HepG2 (cell line): ENCODE measurements around the gene TPST1. TPM values are rescaled to one million over a fixed set of nuclear protein-coding genes. Genes with fewer than 3 reads are reported as not detected.

Experiments
- ATAC-seq: fragments of 200-7000 bp; cut with Tn5 transposase; 3 replicates; pipeline ENCODE4 v1.9.1; 2020; ENCODE audit warnings: mild to moderate bottlenecking, moderate library complexity
- BruUV-seq: library from RNA; stranded (reverse); fragments of 400-500 nt; replicated peaks from 2 replicates; lab custom pipeline; 2021; lab: Mats Ljungman, UMichigan
- CTCF ChIA-PET: fragments of 300-600 bp; formaldehyde crosslinking; extraction: SDS; loops from one replicate; lab custom pipeline; 2021; ENCODE audit warnings: low total read pairs, inconsistent platforms, low intra/inter-chr PET ratio; lab: Yijun Ruan, JAX
- POLR2A ChIA-PET: fragments of 350-600 bp; sonication (Branson Sonifier 250); formaldehyde crosslinking; loops from one replicate; lab custom pipeline; 2020; ENCODE audit warnings: antibody characterized with exemption, inconsistent platforms; lab: Yijun Ruan, JAX
- DNase-seq: peaks from one replicate; pipeline ENCODE4 v3.0.0-alpha.2; 2015; ENCODE audit warnings: low spot score
- FAIRE-seq: peaks from 3 replicates; lab custom pipeline; 2011; peaks lifted over from hg19 to GRCh38; lab: Jason Lieb, UNC
- H2AFZ ChIP-seq: one replicate; pipeline ENCODE4 v1.6.1; 2011; ENCODE audit warnings: low read length, inconsistent platforms
- H3K27ac ChIP-seq: fragments of 300-600 bp; 3 replicates; pipeline ENCODE4 v1.8.0; 2011; ENCODE audit warnings: mixed run types, mild to moderate bottlenecking, mixed read lengths, low read length, inconsistent platforms; ENCODE audit not compliant: insufficient read depth; ENCODE audit errors: extremely low read length
- H3K27me3 ChIP-seq, 2 experiments: fragments of 200-600 bp in 1 of 2; 2 replicates in 1 of 2; 3 replicates in 1 of 2; pipeline versions ENCODE4 v1.6.0 to v1.8.0; 2011; ENCODE audit warnings: low read length in 2 of 2, mild to moderate bottlenecking in 2 of 2, moderate library complexity in 2 of 2, inconsistent platforms in 1 of 2; ENCODE audit not compliant: insufficient read depth in 2 of 2, control insufficient read depth in 1 of 2
- H3K36me3 ChIP-seq, 2 experiments: fragments of 200-600 bp in 1 of 2; replicated peaks in 1 of 2; 2 replicates in 1 of 2; 3 replicates in 1 of 2; pipeline versions ENCODE4 v1.5.1 to v1.8.0; 2011; ENCODE audit warnings: low read length in 2 of 2, inconsistent platforms in 1 of 2; ENCODE audit not compliant: insufficient read depth in 2 of 2, control insufficient read depth in 1 of 2
- H3K4me1 ChIP-seq: 2 replicates; pipeline ENCODE4 v1.5.1; 2012; ENCODE audit warnings: low read length, inconsistent platforms; ENCODE audit not compliant: insufficient read depth
- H3K4me2 ChIP-seq: 2 replicates; pipeline ENCODE4 v1.6.0; 2011; ENCODE audit warnings: low read depth, low read length, inconsistent platforms
- H3K4me3 ChIP-seq, 3 experiments: fragments of 200-600 bp in 1 of 3; sonication (generic), shearing (Covaris generic) in 1 of 3; replicated peaks in 1 of 3; 2 replicates each; pipeline ENCODE4 v1.5.1; 2011 to 2016; ENCODE audit warnings: low read length in 3 of 3, inconsistent platforms in 2 of 3, low read depth in 2 of 3, mild to moderate bottlenecking in 2 of 3, control low read depth in 1 of 3, mixed read lengths in 1 of 3; ENCODE audit not compliant: insufficient read depth in 1 of 3
- H3K79me2 ChIP-seq: one replicate; pipeline ENCODE4 v1.6.1; 2011; ENCODE audit warnings: low read length, inconsistent platforms; ENCODE audit not compliant: insufficient read depth
- H3K9ac ChIP-seq: 2 replicates; pipeline ENCODE4 v1.6.0; 2011; ENCODE audit warnings: mild to moderate bottlenecking, low read depth, low read length, inconsistent platforms; ENCODE audit not compliant: insufficient read depth
- H3K9me3 ChIP-seq: 2 replicates; pipeline ENCODE4 v1.5.1; 2012; ENCODE audit warnings: mild to moderate bottlenecking, low read length
- H4K20me1 ChIP-seq: 2 replicates; pipeline ENCODE4 v1.6.0; 2011; ENCODE audit warnings: inconsistent platforms, mild to moderate bottlenecking, low read length, moderate library complexity; ENCODE audit not compliant: insufficient read depth
- GFI1 ChIP-seq: sonication (generic); formaldehyde crosslinking; IDR thresholded peaks from 2 replicates; pipeline ENCODE4 v1.5.0; 2020; ENCODE audit warnings: missing genetic modification reagents, mild to moderate bottlenecking, borderline replicate concordance
- MBNL3 ChIP-seq: fragments of 250-450 bp; sonication (Bioruptor Pico); conservative IDR thresholded peaks from 2 replicates; pipeline ENCODE4 v1.8.0; 2022; ENCODE audit warnings: mild to moderate bottlenecking, inconsistent platforms
- POLR2A ChIP-seq, 2 experiments: IDR thresholded peaks; 2 replicates each; pipeline ENCODE4 v1.6.1; 2011; ENCODE audit warnings: low read depth in 2 of 2, low read length in 2 of 2, mild to moderate bottlenecking in 1 of 2, moderate library complexity in 1 of 2; ENCODE audit not compliant: insufficient read depth in 1 of 2
- ZEB1 ChIP-seq: IDR thresholded peaks from 2 replicates; pipeline ENCODE4 v1.6.1; 2012; ENCODE audit warnings: mild to moderate bottlenecking, low read depth, inconsistent platforms; ENCODE audit not compliant: insufficient replicate concordance
- ZNF274 ChIP-seq: sonication (generic); formaldehyde crosslinking; IDR thresholded peaks from 2 replicates; pipeline ENCODE4 v1.5.1; 2020; ENCODE audit warnings: mild to moderate bottlenecking, missing genetic modification reagents
- ZNF329 ChIP-seq: sonication (generic); formaldehyde crosslinking; IDR thresholded peaks from 2 replicates; pipeline ENCODE4 v1.9.0; 2021; ENCODE audit warnings: low read depth, mild to moderate bottlenecking, missing genetic modification reagents
- ZNF414 ChIP-seq: sonication (generic); formaldehyde crosslinking; IDR thresholded peaks from 2 replicates; pipeline ENCODE4 v1.5.0; 2020; ENCODE audit warnings: missing genetic modification reagents
- ZNF572 ChIP-seq: sonication (generic); formaldehyde crosslinking; IDR thresholded peaks from 2 replicates; pipeline ENCODE4 v1.5.1; 2020; ENCODE audit warnings: mild to moderate bottlenecking, missing genetic modification reagents
- ZNF839 ChIP-seq: sonication (generic); formaldehyde crosslinking; IDR thresholded peaks from 2 replicates; pipeline ENCODE4 v1.4.0; 2020; ENCODE audit warnings: missing genetic modification reagents, mild to moderate bottlenecking, borderline replicate concordance
- WGBS: methylation state at CpG from one replicate; pipeline ENCODE4 v1.1.6; 2017; ENCODE audit warnings: low lambda C conversion rate; 5-methylcytosine and 5-hydroxymethylcytosine counted together
- in situ Hi-C: cut with HindIII; loops from 2 replicates; pipeline ENCODE4 v1.10.0; 2017; ENCODE audit warnings: low pct_unique_long_range_greater_than_20kb; ENCODE audit not compliant: extremely low pct_ligation_motif_present
- intact Hi-C: fragments of 100-400 bp; cut with micrococcal nuclease; formaldehyde crosslinking; loops from one replicate; pipeline ENCODE4 v1.10.0; 2022; ENCODE audit not compliant: unreplicated experiment
- polyA plus RNA-seq, 8 experiments: library from polyadenylated mRNA; depleted of rRNA in 3 of 8; stranded (reverse) in 7 of 8; unstranded in 1 of 8; fragments of >200 nt; fragmentation: Illumina TruSeq in 4 of 8; extraction: Trizol in 4 of 8; gene quantifications; 2 replicates each; pipeline versions ENCODE4 v1.2.1 to v1.2.3, GENCODE V29; 2011 to 2016; ENCODE audit warnings: low read depth in 4 of 8, missing spikeins in 1 of 8, mixed read lengths in 1 of 8; ENCODE audit not compliant: insufficient read depth in 1 of 8
- total RNA-seq, 5 experiments: library from RNA; depleted of rRNA; stranded (reverse); fragments of >200 nt; fragmentation: Illumina TruSeq; extraction: Trizol; gene quantifications; 2 replicates each; pipeline ENCODE4 v1.2.3, GENCODE V29; 2016; ENCODE audit warnings: low read depth in 1 of 5
- TF ChIP-seq, protein P1 (sequence below): IDR thresholded peaks from 2 replicates; pipeline ENCODE4 v1.6.1; 2016; ENCODE audit warnings: mild to moderate bottlenecking

TPST1 gene
- total and polyA plus RNA-seq, 2 of the 13 experiments (the other 11 are each of a cell fraction or from before 2014, with no cell fraction given) = 24.3 to 34.1 TPM

DNA sequence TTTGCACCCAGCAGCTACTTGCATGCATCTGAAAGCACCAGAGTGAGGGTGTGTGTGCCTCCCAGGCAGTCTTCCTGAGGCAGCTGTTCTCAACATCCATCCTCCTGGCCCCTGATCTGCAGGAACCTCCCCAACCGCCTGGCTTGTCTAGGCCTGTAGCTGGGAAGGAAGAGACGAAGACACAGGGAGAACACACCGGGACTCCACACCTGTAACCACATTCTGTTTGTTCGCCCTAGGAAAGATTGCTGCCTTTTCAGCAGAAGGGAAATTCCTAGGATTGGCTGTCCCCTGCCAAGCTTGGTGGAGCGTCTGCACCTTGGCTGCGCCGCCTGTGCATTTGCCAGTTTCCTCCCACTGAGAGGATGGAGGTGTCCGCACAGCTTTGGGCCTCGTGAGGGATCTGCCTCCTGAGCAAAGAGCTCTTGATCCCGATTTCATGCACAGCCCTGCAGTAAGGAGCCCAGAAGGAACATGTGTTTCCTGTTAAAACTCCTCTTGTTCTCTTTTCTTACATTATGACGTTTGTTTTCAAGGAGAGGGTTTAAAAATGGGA is 154.6 kb downstream of the TPST1 start:
- BruUV-seq = no TSS peak
- FAIRE-seq (no peak), DNase-seq (no peak), ATAC-seq (no peak)
- CTCF ChIA-PET = no interaction called here
- WGBS = 96% methylated on average over 11 of the region's 11 CpGs
- POLR2A ChIA-PET = no interaction called here
- Histone ChIP-seq H4K20me1 (no peaks in the 10 kb centered on the region), H3K79me2 (no peaks in the 10 kb centered on the region), H3K27ac (no peak overlapping the region), H2AFZ (no peak overlapping the region), H3K4me1 (peaks cover 25% of the 10 kb centered on the region), H3K36me3 (peaks cover 0 to 4% of the 10 kb centered on the region in 2 experiments; a peak in 1 of 5 replicates), H3K9me3 (no peaks in the 10 kb centered on the region)
- intact Hi-C loops = no loop called here
- no peak for TF ChIP-seq ZNF414 (CRISPR knock-in tag)
- TF ChIP-seq ZNF839 = no peak
- TF ChIP-seq, protein P1, sequence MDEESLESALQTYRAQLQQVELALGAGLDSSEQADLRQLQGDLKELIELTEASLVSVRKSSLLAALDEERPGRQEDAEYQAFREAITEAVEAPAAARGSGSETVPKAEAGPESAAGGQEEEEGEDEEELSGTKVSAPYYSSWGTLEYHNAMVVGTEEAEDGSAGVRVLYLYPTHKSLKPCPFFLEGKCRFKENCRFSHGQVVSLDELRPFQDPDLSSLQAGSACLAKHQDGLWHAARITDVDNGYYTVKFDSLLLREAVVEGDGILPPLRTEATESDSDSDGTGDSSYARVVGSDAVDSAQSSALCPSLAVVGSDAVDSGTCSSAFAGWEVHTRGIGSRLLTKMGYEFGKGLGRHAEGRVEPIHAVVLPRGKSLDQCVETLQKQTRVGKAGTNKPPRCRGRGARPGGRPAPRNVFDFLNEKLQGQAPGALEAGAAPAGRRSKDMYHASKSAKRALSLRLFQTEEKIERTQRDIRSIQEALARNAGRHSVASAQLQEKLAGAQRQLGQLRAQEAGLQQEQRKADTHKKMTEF (CRISPR knock-in tag) = no peak
- TF ChIP-seq MBNL3 = no peak
- no peak for TF ChIP-seq GFI1 (CRISPR knock-in tag)
- TF ChIP-seq POLR2A (IDR thresholded peaks at IDR 0.05; ENCODE audit: insufficient read depth in 1 of 2, low read depth in 2 of 2, low read length in 2 of 2) = no peak
- TF ChIP-seq ZNF572 = no peak
- TF ChIP-seq ZNF329 = no peak
- no peak for TF ChIP-seq ZEB1
- TF ChIP-seq ZNF274 (CRISPR knock-in tag) = no peak
- TF ChIP-seq, all 625 proteins: peak for 0
- H3K27me3 ChIP-seq = no peaks in the 10 kb centered on the region
- in situ Hi-C loops = no loop called here
- no peak overlapping the region for H3K4me3 ChIP-seq
- H3K4me2 ChIP-seq = no peak overlapping the region
- no peak overlapping the region for H3K9ac ChIP-seq
